HCT116 (cell line): ENCODE data around the gene MTA2.

Experiments used
- CEBPB ChIP-seq: IDR thresholded peaks from 2 replicates; pipeline ENCODE4 v1.6.1; 2012; ENCODE audit warnings: low read depth
- CTCF ChIP-seq, 3 experiments: fragments of 200-600 bp in 1 of 3; sonication (generic) in 1 of 3; IDR thresholded peaks in 2 of 3; conservative IDR thresholded peaks in 1 of 3; 2 replicates each; pipeline ENCODE4 v1.5.1; 2012 to 2017; ENCODE audit warnings: low read depth in 2 of 3, low read length in 2 of 3, antibody characterized with exemption in 1 of 3, borderline replicate concordance in 1 of 3, control low read depth in 1 of 3, mild to moderate bottlenecking in 1 of 3, mixed read lengths in 1 of 3, mixed run types in 1 of 3, moderate library complexity in 1 of 3; ENCODE audit not compliant: insufficient read depth in 1 of 3
- ELF1 ChIP-seq: IDR thresholded peaks from 2 replicates; pipeline ENCODE4 v1.6.1; 2012; ENCODE audit warnings: low read depth, borderline replicate concordance
- POLR2A ChIP-seq: IDR thresholded peaks from 2 replicates; pipeline ENCODE4 v1.7.0; 2011; ENCODE audit warnings: borderline replicate concordance; ENCODE audit not compliant: insufficient read depth, insufficient read length; ENCODE audit errors: extremely low read depth
- ZFX ChIP-seq: fragments of 450-650 bp; IDR thresholded peaks from 2 replicates; pipeline ENCODE4 v1.6.1; 2017

- TF ChIP-seq POLR2A (no peak), CTCF (IDR thresholded peaks at IDR 0.05 in 2 of 3, conservative IDR thresholded peaks at IDR 0.05 in 1 of 3; ENCODE audit: borderline replicate concordance in 1 of 3, insufficient read depth in 1 of 3, low read depth in 2 of 3, low read length in 2 of 3) (no peak), CEBPB (no peak), ELF1 (no peak), ZFX (no peak)
Observed at GRCh38 chr11:62578541-62578940, 23.1 kb downstream of the MTA2 start.
